Esophagus muscularis mucosa (tissue), 3 donors: ENCODE data around the gene ANKHD1.

ENCODE experiments used
- POLR2A ChIP-seq: fragments of 450-650 bp; IDR thresholded peaks from one replicate; pipeline ENCODE4 v1.6.1; 2017; ENCODE audit warnings: antibody characterized with exemption, moderate library complexity, mild to moderate bottlenecking, low read depth
- POLR2AphosphoS5 ChIP-seq, 2 donors: sonication (generic); formaldehyde crosslinking; IDR thresholded peaks; one replicate each; pipeline ENCODE4 v1.6.1; 2017; ENCODE audit warnings: antibody characterized with exemption in 2 of 2
- TF ChIP-seq, protein P1 (sequence below), 3 experiments: fragments of 200-600 bp in 2 of 3; fragments of 450-650 bp in 1 of 3; sonication (generic) in 2 of 3; IDR thresholded peaks; one replicate each; pipeline ENCODE4 v1.5.1; 2017 to 2019; ENCODE audit warnings: antibody characterized with exemption in 3 of 3, mild to moderate bottlenecking in 2 of 3, moderate library complexity in 1 of 3

GRCh38 chr5:140391312-140391711, 10.3 kb upstream of the ANKHD1 start:
- TF ChIP-seq, protein P1, sequence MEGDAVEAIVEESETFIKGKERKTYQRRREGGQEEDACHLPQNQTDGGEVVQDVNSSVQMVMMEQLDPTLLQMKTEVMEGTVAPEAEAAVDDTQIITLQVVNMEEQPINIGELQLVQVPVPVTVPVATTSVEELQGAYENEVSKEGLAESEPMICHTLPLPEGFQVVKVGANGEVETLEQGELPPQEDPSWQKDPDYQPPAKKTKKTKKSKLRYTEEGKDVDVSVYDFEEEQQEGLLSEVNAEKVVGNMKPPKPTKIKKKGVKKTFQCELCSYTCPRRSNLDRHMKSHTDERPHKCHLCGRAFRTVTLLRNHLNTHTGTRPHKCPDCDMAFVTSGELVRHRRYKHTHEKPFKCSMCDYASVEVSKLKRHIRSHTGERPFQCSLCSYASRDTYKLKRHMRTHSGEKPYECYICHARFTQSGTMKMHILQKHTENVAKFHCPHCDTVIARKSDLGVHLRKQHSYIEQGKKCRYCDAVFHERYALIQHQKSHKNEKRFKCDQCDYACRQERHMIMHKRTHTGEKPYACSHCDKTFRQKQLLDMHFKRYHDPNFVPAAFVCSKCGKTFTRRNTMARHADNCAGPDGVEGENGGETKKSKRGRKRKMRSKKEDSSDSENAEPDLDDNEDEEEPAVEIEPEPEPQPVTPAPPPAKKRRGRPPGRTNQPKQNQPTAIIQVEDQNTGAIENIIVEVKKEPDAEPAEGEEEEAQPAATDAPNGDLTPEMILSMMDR (IDR thresholded peaks at IDR 0.05): no peak
- TF ChIP-seq POLR2A (no peak), POLR2AphosphoS5 (IDR thresholded peaks at IDR 0.05) (no peak)
